Neuronal stem cell (in vitro differentiated cells): ENCODE data around the gene ADPRHL1.
"Not testable (repeated sequence)": the region's sequence is repeated elsewhere in the genome, so short reads cannot be mapped to it uniquely, and the experiment has no call there.

Experiments
- DNase-seq: peaks from one replicate; pipeline ENCODE4 v3.0.0-alpha.2; 2013; ENCODE audit warnings: low spot score
- H2AFZ ChIP-seq: one replicate; pipeline ENCODE4 v1.6.1; 2013; ENCODE audit warnings: mild to moderate bottlenecking, low read length, inconsistent platforms
- H2AK5ac ChIP-seq: 2 replicates; pipeline ENCODE4 v1.6.1; 2013; ENCODE audit warnings: low read depth, mild to moderate bottlenecking, inconsistent platforms, low read length, moderate library complexity, mixed read lengths
- H2BK120ac ChIP-seq: 2 replicates; pipeline ENCODE4 v1.6.1; 2013; ENCODE audit warnings: low read depth, mild to moderate bottlenecking, inconsistent platforms, low read length, moderate library complexity, mixed read lengths
- H2BK12ac ChIP-seq: one replicate; pipeline ENCODE4 v1.6.1; 2013; ENCODE audit warnings: low read length, inconsistent platforms
- H2BK15ac ChIP-seq: 2 replicates; pipeline ENCODE4 v1.6.1; 2013; ENCODE audit warnings: mild to moderate bottlenecking, low read length, inconsistent platforms, mixed read lengths
- H2BK5ac ChIP-seq: one replicate; pipeline ENCODE4 v1.6.1; 2013; ENCODE audit warnings: inconsistent platforms, mild to moderate bottlenecking, low read length, moderate library complexity
- H3K14ac ChIP-seq: one replicate; pipeline ENCODE4 v1.6.1; 2013; ENCODE audit warnings: low read length, inconsistent platforms
- H3K18ac ChIP-seq: 2 replicates; pipeline ENCODE4 v1.6.1; 2013; ENCODE audit warnings: low read length, inconsistent platforms
- H3K23ac ChIP-seq: 2 replicates; pipeline ENCODE4 v1.6.1; 2013; ENCODE audit warnings: low read depth, mild to moderate bottlenecking, mixed read lengths, low read length, inconsistent platforms; ENCODE audit not compliant: poor library complexity
- H3K27ac ChIP-seq: replicated peaks from 3 replicates; pipeline ENCODE4 v1.5.1; 2013; ENCODE audit warnings: low read length, inconsistent platforms
- H3K27me3 ChIP-seq, 3 experiments: 2 replicates each; pipeline ENCODE4 v1.6.1; 2013; ENCODE audit warnings: low read length in 3 of 3, mild to moderate bottlenecking in 2 of 3, inconsistent platforms in 1 of 3, low read depth in 1 of 3, mixed read lengths in 1 of 3, moderate library complexity in 1 of 3; ENCODE audit not compliant: control insufficient read depth in 3 of 3, insufficient read depth in 3 of 3
- H3K36me3 ChIP-seq, 2 donors: replicated peaks in 1 of 2; 2 replicates each; pipeline ENCODE4 v1.6.1; 2013; ENCODE audit warnings: low read length in 2 of 2; ENCODE audit not compliant: control insufficient read depth in 2 of 2, insufficient read depth in 2 of 2
- H3K4ac ChIP-seq: 2 replicates; pipeline ENCODE4 v1.6.1; 2013; ENCODE audit warnings: inconsistent platforms, mild to moderate bottlenecking, low read length, moderate library complexity
- H3K4me1 ChIP-seq, 2 donors: 1 replicate in 1 of 2; 2 replicates in 1 of 2; pipeline ENCODE4 v1.6.1; 2013; ENCODE audit warnings: low read length in 2 of 2, low read depth in 1 of 2; ENCODE audit not compliant: control insufficient read depth in 2 of 2, insufficient read depth in 1 of 2
- H3K4me2 ChIP-seq: one replicate; pipeline ENCODE4 v1.6.1; 2013; ENCODE audit warnings: mild to moderate bottlenecking, low read length, inconsistent platforms; ENCODE audit not compliant: insufficient read depth, poor library complexity, severe bottlenecking
- H3K4me3 ChIP-seq, 2 donors: 2 replicates each; pipeline ENCODE4 v1.5.1; 2013; ENCODE audit warnings: low read length in 2 of 2, mild to moderate bottlenecking in 2 of 2, inconsistent platforms in 1 of 2, moderate library complexity in 1 of 2
- H3K79me1 ChIP-seq: one replicate; pipeline ENCODE4 v1.6.1; 2013; ENCODE audit warnings: low read depth, mild to moderate bottlenecking, inconsistent platforms, low read length, moderate library complexity
- H3K9ac ChIP-seq: one replicate; pipeline ENCODE4 v1.6.1; 2013; ENCODE audit warnings: mild to moderate bottlenecking, low read depth, low read length, inconsistent platforms; ENCODE audit not compliant: poor library complexity
- H3K9me3 ChIP-seq, 2 donors: replicated peaks in 1 of 2; 2 replicates each; pipeline versions ENCODE3 to v1.6.1; 2013; ENCODE audit warnings: low read length in 2 of 2, mild to moderate bottlenecking in 2 of 2, inconsistent platforms in 1 of 2, low read depth in 1 of 2, mixed read lengths in 1 of 2, moderate library complexity in 1 of 2; ENCODE audit not compliant: control insufficient read depth in 2 of 2, insufficient read depth in 1 of 2
- H4K8ac ChIP-seq: one replicate; pipeline ENCODE4 v1.6.1; 2013; ENCODE audit warnings: low read depth, mild to moderate bottlenecking, inconsistent platforms, low read length, moderate library complexity
- H4K91ac ChIP-seq: one replicate; pipeline ENCODE4 v1.6.1; 2013; ENCODE audit warnings: low read length, low read depth, mild to moderate bottlenecking, inconsistent platforms; ENCODE audit not compliant: poor library complexity
- WGBS, 2 donors: extraction: QIAGEN DNeasy Blood & Tissue Kit; methylation state at CpG; one replicate each; pipeline ENCODE4 v1.1.7; 2013; ENCODE audit warnings: missing lambda C conversion rate in 2 of 2, mixed read lengths in 1 of 2; ENCODE audit not compliant: insufficient read length in 2 of 2, insufficient replicate concordance in 1 of 2; ENCODE audit errors: extremely low coverage in 2 of 2; 5-methylcytosine and 5-hydroxymethylcytosine counted together

ADPRHL1 gene

GRCh38 chr13:113390874-113391497 lies 62.3 kb downstream of the ADPRHL1 start:
- Histone ChIP-seq H3K36me3 (no peaks in the 10 kb centered on the region), H2AFZ (no peak overlapping the region), H4K91ac (no peak overlapping the region), H3K79me1 (no peaks in the 10 kb centered on the region), H2BK15ac (no peak overlapping the region), H3K9me3 (peaks cover 2 to 8% of the 10 kb centered on the region in 2 donors), H3K27me3 (no peaks in the 10 kb centered on the region), H3K9ac (no peak overlapping the region), H3K4me1 (peaks cover 7% of the 10 kb centered on the region in 2 donors), H3K18ac (no peak overlapping the region), H2AK5ac (no peak overlapping the region), H4K8ac (no peak overlapping the region), H3K4ac (no peak overlapping the region), H2BK5ac (no peak overlapping the region), H3K4me2 (no peak overlapping the region), H3K27ac (no peak overlapping the region), H2BK120ac (no peak overlapping the region), H3K4me3 (no peak overlapping the region), H3K23ac (no peak overlapping the region), H2BK12ac (no peak overlapping the region), H3K14ac (no peak overlapping the region)
- DNase-seq: no peak
- no CpG with 5 or more reads among the region's 10 CpGs for WGBS, 2 donors

GRCh38 chr13:113389586-113389985 lies 63.7 kb downstream of the ADPRHL1 start:
- H3K27me3 ChIP-seq, H2AFZ ChIP-seq, H2BK120ac ChIP-seq, H4K8ac ChIP-seq, H3K4me1 ChIP-seq, H3K4me2 ChIP-seq, H3K27ac ChIP-seq, H3K9ac ChIP-seq, H2BK5ac ChIP-seq, H3K4ac ChIP-seq, H3K79me1 ChIP-seq, H2BK15ac ChIP-seq, H2AK5ac ChIP-seq, H3K23ac ChIP-seq, H3K9me3 ChIP-seq, H3K14ac ChIP-seq, H3K18ac ChIP-seq, H4K91ac ChIP-seq, H3K4me3 ChIP-seq, H2BK12ac ChIP-seq, H3K36me3 ChIP-seq, DNase-seq: not testable (repeated sequence)
- WGBS, 2 donors: no CpG with 5 or more reads among the region's 8 CpGs

DNA sequence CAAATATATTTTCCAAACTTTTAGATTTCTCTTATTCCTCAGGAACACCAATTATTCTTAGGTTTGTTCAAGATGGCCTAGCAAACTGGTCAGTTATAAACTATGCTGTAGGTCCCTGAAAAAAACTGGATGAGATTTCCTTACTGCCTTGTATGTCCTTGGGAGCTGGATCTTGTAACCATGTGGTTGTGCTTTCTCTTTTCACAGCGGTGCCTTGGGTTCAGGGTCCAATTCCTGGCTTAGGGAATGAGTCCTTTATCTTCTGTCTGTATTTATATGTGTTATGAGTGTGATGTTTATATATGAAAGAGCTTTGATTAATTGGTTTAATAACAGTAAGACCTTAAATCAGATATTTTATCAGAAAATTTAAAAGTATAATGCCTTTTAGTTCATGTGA lies 65.9 kb downstream of the ADPRHL1 start:
- Histone ChIP-seq H3K23ac (no peak overlapping the region), H2AFZ (no peak overlapping the region), H3K14ac (no peak overlapping the region), H3K27ac (no peak overlapping the region), H2BK120ac (no peak overlapping the region), H2AK5ac (no peak overlapping the region), H3K27me3 (no peaks in the 10 kb centered on the region), H4K8ac (no peak overlapping the region), H3K4me3 (no peak overlapping the region), H3K4me1 (no peaks in the 10 kb centered on the region), H3K79me1 (no peaks in the 10 kb centered on the region), H3K9me3 (peaks cover 2 to 15% of the 10 kb centered on the region in 2 donors), H2BK15ac (no peak overlapping the region), H3K4me2 (no peak overlapping the region), H3K18ac (no peak overlapping the region), H2BK12ac (no peak overlapping the region), H3K36me3 (no peaks in the 10 kb centered on the region), H3K4ac (no peak overlapping the region), H2BK5ac (no peak overlapping the region), H3K9ac (no peak overlapping the region), H4K91ac (no peak overlapping the region)
- DNase-seq: no peak
- no CpG with 5 or more reads among the region's 1 CpG for WGBS, 2 donors

DNA sequence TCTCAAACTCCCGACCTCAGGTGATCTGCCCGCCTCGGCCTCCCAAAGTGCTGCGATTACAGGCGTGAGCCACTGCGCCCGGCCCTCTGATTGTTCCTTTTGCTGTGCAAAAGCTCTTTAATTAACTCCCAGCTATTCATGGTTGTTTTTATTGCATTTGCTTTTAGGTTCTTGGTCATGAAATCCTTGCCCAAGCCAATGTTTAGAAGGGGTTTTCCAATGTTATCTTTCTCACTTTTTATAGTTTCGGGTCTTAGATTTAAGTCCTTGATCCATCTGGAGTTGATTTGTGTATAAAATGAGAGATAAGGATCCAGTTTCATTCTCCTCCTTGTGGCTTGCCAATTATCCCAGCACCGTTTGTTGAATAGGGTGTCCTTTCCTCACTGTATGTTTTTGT lies 70.2 kb downstream of the ADPRHL1 start:
- H2BK15ac ChIP-seq: no peak overlapping the region
- no peak overlapping the region for H3K4me3 ChIP-seq
- no peak overlapping the region for H3K4me2 ChIP-seq
- no CpG with 5 or more reads among the region's 9 CpGs for WGBS, 2 donors
- no peak overlapping the region for H3K18ac ChIP-seq
- H2AK5ac ChIP-seq: no peak overlapping the region
- H3K79me1 ChIP-seq: no peaks in the 10 kb centered on the region
- H3K27me3 ChIP-seq: no peaks in the 10 kb centered on the region
- no peak overlapping the region for H4K8ac ChIP-seq
- H3K9me3 ChIP-seq: peaks cover 0 to 10% of the 10 kb centered on the region in 2 donors
- H3K23ac ChIP-seq: no peak overlapping the region
- H3K9ac ChIP-seq: no peak overlapping the region
- no peak overlapping the region for H2BK5ac ChIP-seq
- H3K4me1 ChIP-seq: no peaks in the 10 kb centered on the region
- no peak overlapping the region for H2BK12ac ChIP-seq
- no peaks in the 10 kb centered on the region for H3K36me3 ChIP-seq
- no peak overlapping the region for H4K91ac ChIP-seq
- H2BK120ac ChIP-seq: no peak overlapping the region
- H3K27ac ChIP-seq: no peak overlapping the region
- no peak overlapping the region for H2AFZ ChIP-seq
- DNase-seq: no peak
- no peak overlapping the region for H3K4ac ChIP-seq
- no peak overlapping the region for H3K14ac ChIP-seq
